Epithelial cell of esophagus (primary cell): Measurements from ENCODE around the gene ITSN2.

Experiments
- DNase-seq: peaks from one replicate; pipeline ENCODE4 v3.0.0; 2010; ENCODE audit warnings: low read depth
- H3K4me3 ChIP-seq: 2 replicates; pipeline ENCODE4 v1.5.1; 2011; ENCODE audit warnings: mild to moderate bottlenecking, low read length, control low read depth
- CTCF ChIP-seq: IDR thresholded peaks from 2 replicates; pipeline ENCODE4 v1.5.1; 2011; ENCODE audit warnings: low read depth, mild to moderate bottlenecking, low read length, control low read depth, inconsistent platforms; ENCODE audit not compliant: insufficient read depth; ENCODE audit errors: missing control alignments

Gene ITSN2

GRCh38 chr2:24400207-24400907, 40.0 kb upstream of the ITSN2 start:
- no peak for DNase-seq
- no peak for TF ChIP-seq CTCF
- H3K4me3 ChIP-seq = no peak overlapping the region

DNA sequence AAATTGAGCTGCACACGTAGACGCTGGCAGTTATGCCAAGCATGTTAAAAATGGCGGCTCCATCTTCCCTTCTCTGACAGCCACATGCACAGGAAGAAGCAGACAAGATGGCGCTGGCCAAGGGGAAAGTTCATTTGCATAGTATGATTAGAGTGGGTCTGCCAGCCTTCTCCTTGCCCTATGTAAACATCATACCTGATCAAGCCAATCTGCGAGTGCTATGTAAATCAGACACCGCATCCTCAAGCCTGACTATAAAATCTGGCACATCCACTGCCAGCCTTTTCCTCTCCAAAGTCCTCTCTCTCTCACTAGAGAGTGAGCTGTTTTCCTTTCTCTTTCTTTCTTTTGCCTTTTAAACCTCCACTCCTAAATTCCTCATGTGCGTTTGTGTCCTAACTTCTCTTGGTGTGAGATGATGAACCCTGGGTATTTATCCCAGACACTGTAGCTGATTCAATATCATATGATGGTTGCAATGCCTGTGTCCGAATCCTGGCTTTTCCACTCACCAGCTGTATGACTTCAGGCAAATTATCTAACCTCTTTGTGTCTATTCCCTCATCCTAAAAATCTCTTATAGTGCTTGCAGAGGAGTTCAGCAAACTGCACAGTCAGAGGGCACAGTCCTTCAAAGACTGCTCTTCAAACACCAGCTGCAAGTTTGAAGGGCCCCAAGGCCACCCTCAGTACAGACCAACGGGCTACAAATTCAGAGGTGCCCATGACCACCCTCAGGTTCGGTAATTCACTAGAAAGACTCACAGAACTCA, 39.3 kb upstream of the ITSN2 start:
- TF ChIP-seq CTCF = no peak
- no peak overlapping the region for H3K4me3 ChIP-seq
- DNase-seq = no peak

GRCh38 chr2:24394998-24395397, 34.7 kb upstream of the ITSN2 start:
- no peak for DNase-seq
- TF ChIP-seq CTCF = no peak
- H3K4me3 ChIP-seq = no peak overlapping the region

- DNase-seq = no peak
- no peak for TF ChIP-seq CTCF
- H3K4me3 ChIP-seq = no peak overlapping the region
Observed at GRCh38 chr2:24392542-24393059, 32.3 kb upstream of the ITSN2 start.

DNA sequence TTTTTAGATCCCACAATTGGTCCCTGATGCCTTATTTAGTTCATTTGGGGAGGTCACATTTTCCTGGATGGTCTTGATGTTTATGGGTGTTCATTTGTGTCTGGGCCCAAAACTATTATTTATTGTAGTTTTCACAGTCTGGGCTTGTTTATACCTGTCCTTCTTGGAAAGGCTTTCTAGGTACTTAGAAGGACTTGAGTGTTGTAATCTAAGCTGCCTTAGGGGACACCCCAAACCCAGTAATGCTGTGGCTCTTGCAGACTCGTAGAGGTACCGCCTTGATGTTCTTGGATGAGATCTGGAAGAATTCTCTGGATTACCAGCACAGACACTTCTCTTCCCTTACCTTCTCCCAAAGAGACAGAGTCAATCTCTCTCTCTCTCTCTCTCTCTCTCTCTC, 25.0 kb upstream of the ITSN2 start:
- DNase-seq = peak; percentile 54
- no peak for TF ChIP-seq CTCF
- no peak overlapping the region for H3K4me3 ChIP-seq

DNA sequence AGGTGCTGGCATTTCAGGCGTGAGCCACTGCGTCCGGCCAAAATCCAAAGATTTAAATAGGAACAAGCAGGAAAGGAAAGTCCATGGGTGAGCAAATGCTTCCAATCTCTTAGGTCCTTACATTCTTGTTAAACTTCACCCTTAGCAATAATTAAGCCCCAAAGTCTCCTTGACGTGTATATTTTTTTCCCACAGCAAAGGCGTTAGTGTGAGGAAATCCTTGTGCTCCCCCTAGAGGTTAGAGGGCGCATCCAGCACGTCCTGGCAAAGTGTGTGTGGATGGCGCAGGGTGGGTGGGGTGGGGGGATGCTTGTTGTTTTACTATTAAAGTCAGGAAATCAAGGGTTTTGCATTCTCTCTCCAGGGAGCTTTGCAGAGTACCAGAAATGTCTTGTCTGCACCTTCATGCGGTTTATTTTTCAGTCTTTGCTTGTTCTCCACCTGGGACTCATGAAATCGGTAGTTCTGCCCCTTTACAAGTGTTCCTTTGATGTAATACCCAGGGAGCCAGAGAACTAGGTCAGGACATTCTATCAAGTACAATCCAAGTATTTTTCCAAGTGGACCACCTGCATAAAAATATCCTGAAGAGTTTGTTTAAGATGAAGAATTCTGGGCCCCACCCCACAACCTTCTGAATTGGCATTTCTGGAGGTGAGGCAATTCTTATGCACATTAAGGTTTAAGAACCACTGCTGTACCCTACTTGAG, 22.2 kb upstream of the ITSN2 start:
- H3K4me3 ChIP-seq = no peak overlapping the region
- peak; percentile 68 for DNase-seq

More for the DNA sequence above, 22.2 kb upstream of the ITSN2 start:
- peak; percentile 78 for TF ChIP-seq CTCF
